Measurements from ENCODE around the gene RINT1. TPM values are rescaled to one million over a fixed set of nuclear protein-coding genes. Genes with fewer than 3 reads are reported as not detected.
A peak's percentile ranks its signal among the peaks of the same experiment; 100 is the strongest.

RINT1 gene
- total and polyA plus RNA-seq, 2 experiments from 2014 or later: 12.6 to 24.1 TPM

DNA sequence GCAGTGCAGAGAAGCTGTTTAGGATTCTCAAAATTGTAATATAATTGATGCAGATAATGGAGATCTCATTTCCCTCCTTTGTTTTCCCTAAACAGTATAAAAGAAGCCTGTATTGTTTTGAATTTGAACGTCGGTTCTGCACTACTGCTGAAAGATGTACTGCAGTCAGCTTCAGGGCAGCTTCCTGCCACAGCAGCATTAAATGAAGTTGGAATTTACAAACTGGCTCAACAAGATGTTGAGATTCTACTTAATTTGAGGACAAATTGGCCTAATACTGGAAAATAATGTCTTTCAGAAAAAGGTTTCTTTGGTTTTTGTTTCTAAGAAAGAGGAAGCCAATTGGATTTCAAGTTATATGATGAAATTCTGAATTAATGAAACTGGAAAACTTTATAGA lies 35.0 kb downstream of the RINT1 start:
- Histone ChIP-seq H3F3A (ENCODE audit: insufficient read depth) (peaks cover 7% of the 10 kb centered on the region), H3K36me3 (ENCODE audit: low read depth) (peaks cover 64% of the 10 kb centered on the region)
- 44 to 63% methylated on average over 2 of the region's 2 CpGs for WGBS, 2 experiments (ENCODE audit: low coverage in 1 of 2, low lambda C conversion rate in 2 of 2, missing lambda C conversion rate in 2 of 2)

DNA sequence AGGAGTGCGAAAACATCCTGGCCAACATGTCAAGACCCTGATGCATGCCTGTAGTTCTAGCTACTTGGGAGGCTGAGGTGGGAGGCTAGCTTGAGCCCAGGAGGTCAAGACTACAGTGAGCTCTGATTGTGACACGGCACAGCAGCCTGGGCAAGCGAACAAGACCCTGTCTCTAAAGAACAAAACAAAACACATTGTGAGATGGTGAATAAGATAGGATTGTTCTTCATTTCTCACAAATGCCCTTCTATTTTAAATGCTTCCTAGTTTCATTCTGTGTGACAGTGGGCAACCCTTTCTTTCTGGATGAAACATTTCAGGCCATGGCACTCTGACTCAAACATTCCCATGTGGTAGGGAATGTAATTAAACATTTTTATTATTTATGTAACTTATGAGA lies 35.8 kb downstream of the RINT1 start:
- no peak for DNase-seq
- H4K20me1 ChIP-seq (ENCODE audit: insufficient read depth): no peaks in the 10 kb centered on the region
- no peaks in the 10 kb centered on the region for H3K4me1 ChIP-seq (ENCODE audit: insufficient read depth)
- H3K36me3 ChIP-seq (ENCODE audit: low read depth): peaks cover 62% of the 10 kb centered on the region
- no peak overlapping the region for H3K4me2 ChIP-seq (ENCODE audit: unreplicated experiment)
- H3K27me3 ChIP-seq (replicated peaks; ENCODE audit: insufficient read depth): no peaks in the 10 kb centered on the region
- no peaks in the 10 kb centered on the region for H3K79me2 ChIP-seq (ENCODE audit: insufficient read depth)
- H2AFZ ChIP-seq: no peak overlapping the region
- in situ Hi-C loops (cut with MboI): no loop called here
- no peak for TF ChIP-seq EZH2 (IDR thresholded peaks at IDR 0.05; ENCODE audit: insufficient read depth, poor library complexity, severe bottlenecking)
- H3K9me2 ChIP-seq (ENCODE audit: insufficient read depth): no peaks in the 10 kb centered on the region
- H3K27ac ChIP-seq: no peak overlapping the region
- H3K4me3 ChIP-seq: no peak overlapping the region
- WGBS, 2 experiments (ENCODE audit: low coverage in 1 of 2, low lambda C conversion rate in 2 of 2, missing lambda C conversion rate in 2 of 2): 96 to 97% methylated on average over 3 of the region's 3 CpGs
- peaks cover 7% of the 10 kb centered on the region for H3F3A ChIP-seq (ENCODE audit: insufficient read depth)
- H3K9me3 ChIP-seq (ENCODE audit: low read depth): no peaks in the 10 kb centered on the region
- no peak overlapping the region for H3K9ac ChIP-seq

More for the DNA sequence above, 35.0 kb downstream of the RINT1 start:
- in situ Hi-C loops (cut with MboI): no loop called here
- Histone ChIP-seq H3K4me2 (ENCODE audit: unreplicated experiment) (no peak overlapping the region), H3K27me3 (replicated peaks; ENCODE audit: insufficient read depth) (no peaks in the 10 kb centered on the region), H3K79me2 (ENCODE audit: insufficient read depth) (no peaks in the 10 kb centered on the region), H3K4me3 (no peak overlapping the region), H3K4me1 (ENCODE audit: insufficient read depth) (no peaks in the 10 kb centered on the region), H4K20me1 (ENCODE audit: insufficient read depth) (no peaks in the 10 kb centered on the region), H2AFZ (no peak overlapping the region), H3K9me2 (ENCODE audit: insufficient read depth) (no peaks in the 10 kb centered on the region), H3K27ac (no peak overlapping the region), H3K9ac (no peak overlapping the region), H3K9me3 (ENCODE audit: low read depth) (no peaks in the 10 kb centered on the region)
- TF ChIP-seq EZH2 (IDR thresholded peaks at IDR 0.05; ENCODE audit: insufficient read depth, poor library complexity, severe bottlenecking) (no peak), EZH2phosphoT487 (IDR thresholded peaks at IDR 0.05; ENCODE audit: insufficient read depth, low read depth) (no peak)
- no peak for DNase-seq

DNA sequence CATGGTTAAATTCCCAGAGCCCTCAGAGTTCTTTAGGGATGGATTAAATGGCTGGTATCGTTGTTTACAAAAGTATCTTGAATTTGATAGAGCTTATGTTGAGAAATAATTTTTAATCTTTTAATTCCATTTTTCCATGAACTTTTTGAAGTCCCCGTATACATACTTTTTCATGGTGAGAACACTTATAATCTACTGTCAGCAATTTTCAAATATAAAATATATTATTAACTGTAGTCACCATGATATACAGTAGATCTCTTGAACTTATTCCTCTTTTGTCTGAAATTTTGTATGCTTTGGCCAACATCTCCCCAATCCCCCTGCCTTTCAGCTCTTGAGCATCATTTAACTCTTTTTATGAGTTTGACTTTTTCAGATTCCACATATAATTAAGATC lies 39.9 kb downstream of the RINT1 start:
- H3K9ac ChIP-seq: no peak overlapping the region
- DNase-seq: no peak
- no peaks in the 10 kb centered on the region for H3K4me1 ChIP-seq (ENCODE audit: insufficient read depth)
- H3K79me2 ChIP-seq (ENCODE audit: insufficient read depth): no peaks in the 10 kb centered on the region
- TF ChIP-seq EZH2 (IDR thresholded peaks at IDR 0.05; ENCODE audit: insufficient read depth, poor library complexity, severe bottlenecking) (no peak), EZH2phosphoT487 (IDR thresholded peaks at IDR 0.05; ENCODE audit: insufficient read depth, low read depth) (no peak)
- no peak overlapping the region for H2AFZ ChIP-seq
- no peak overlapping the region for H3K4me3 ChIP-seq
- no peaks in the 10 kb centered on the region for H3K27me3 ChIP-seq (replicated peaks; ENCODE audit: insufficient read depth)
- H4K20me1 ChIP-seq (ENCODE audit: insufficient read depth): no peaks in the 10 kb centered on the region
- no peaks in the 10 kb centered on the region for H3K9me2 ChIP-seq (ENCODE audit: insufficient read depth)
- H3F3A ChIP-seq (ENCODE audit: insufficient read depth): peaks cover 7% of the 10 kb centered on the region
- H3K4me2 ChIP-seq (ENCODE audit: unreplicated experiment): no peak overlapping the region
- in situ Hi-C loops (cut with MboI): no loop called here
- H3K36me3 ChIP-seq (ENCODE audit: low read depth): peaks cover 26% of the 10 kb centered on the region
- 77 to 80% methylated on average over 2 of the region's 2 CpGs for WGBS, 2 experiments (ENCODE audit: low coverage in 1 of 2, low lambda C conversion rate in 2 of 2, missing lambda C conversion rate in 2 of 2)
- no peaks in the 10 kb centered on the region for H3K9me3 ChIP-seq (ENCODE audit: low read depth)
- H3K27ac ChIP-seq: no peak overlapping the region

DNA sequence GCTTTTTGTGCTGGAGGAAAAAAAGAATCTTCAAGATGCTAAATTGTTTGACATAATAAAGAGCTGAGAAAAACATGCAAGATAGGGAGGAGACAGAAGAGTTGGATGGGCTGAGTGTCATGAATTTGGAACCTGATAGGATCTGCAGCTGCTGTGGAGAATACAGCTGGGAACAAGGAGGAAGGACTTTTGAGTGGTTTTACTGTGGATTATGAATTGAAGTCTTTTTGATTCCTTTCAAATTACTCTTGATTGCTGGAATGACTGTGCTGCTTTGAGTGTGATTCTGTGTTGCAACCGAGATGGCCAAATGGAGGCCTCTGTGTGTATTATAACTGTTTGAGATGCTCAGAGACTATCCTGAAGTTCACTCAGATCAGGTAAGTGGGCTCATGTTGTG lies 45.2 kb downstream of the RINT1 start:
- H3K9me3 ChIP-seq (ENCODE audit: low read depth): no peaks in the 10 kb centered on the region
- H3K4me2 ChIP-seq (ENCODE audit: unreplicated experiment): no peak overlapping the region
- no peaks in the 10 kb centered on the region for H3K27me3 ChIP-seq (replicated peaks; ENCODE audit: insufficient read depth)
- no peak for DNase-seq
- no peaks in the 10 kb centered on the region for H4K20me1 ChIP-seq (ENCODE audit: insufficient read depth)
- H3F3A ChIP-seq (ENCODE audit: insufficient read depth): peaks cover 7% of the 10 kb centered on the region; the same call in 1 of the 2 replicates
- no peaks in the 10 kb centered on the region for H3K9me2 ChIP-seq (ENCODE audit: insufficient read depth)
- 0 out of 2 replicates have a peak, but pooled peaks cover 7% of the 10 kb centered on the region for H3K4me1 ChIP-seq (ENCODE audit: insufficient read depth)
- no peak overlapping the region for H3K27ac ChIP-seq
- in situ Hi-C loops (cut with MboI): no loop called here
- H3K79me2 ChIP-seq (ENCODE audit: insufficient read depth): no peaks in the 10 kb centered on the region
- H3K4me3 ChIP-seq: no peak overlapping the region
- H2AFZ ChIP-seq: no peak overlapping the region
- TF ChIP-seq EZH2 (IDR thresholded peaks at IDR 0.05; ENCODE audit: insufficient read depth, poor library complexity, severe bottlenecking) (no peak), EZH2phosphoT487 (IDR thresholded peaks at IDR 0.05; ENCODE audit: insufficient read depth, low read depth) (no peak)
- H3K9ac ChIP-seq: no peak overlapping the region
- H3K36me3 ChIP-seq (ENCODE audit: low read depth): no peaks in the 10 kb centered on the region
- WGBS, 2 experiments (ENCODE audit: low coverage in 1 of 2, low lambda C conversion rate in 2 of 2, missing lambda C conversion rate in 2 of 2): 94 to 100% methylated on average over 1 of the region's 1 CpG

DNA sequence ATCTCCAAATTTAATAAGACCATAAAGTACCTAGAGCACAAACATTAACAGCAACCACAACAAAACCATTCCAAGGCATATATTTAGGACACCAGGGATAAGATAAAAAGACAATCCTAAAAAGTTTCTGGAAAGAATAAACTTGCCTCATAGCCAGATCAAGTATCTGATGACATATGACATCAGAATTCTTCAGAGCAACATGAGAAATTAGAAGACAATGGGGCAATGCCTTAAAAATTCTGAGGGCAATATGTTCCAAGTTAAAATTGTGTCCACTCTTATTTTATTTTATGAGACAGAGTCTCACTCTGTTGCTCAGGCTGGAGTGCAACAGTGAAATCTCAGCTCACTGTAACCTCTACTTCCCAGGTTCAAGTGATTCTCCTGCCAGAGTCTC lies 46.5 kb downstream of the RINT1 start:
- Histone ChIP-seq H3K4me1 (ENCODE audit: insufficient read depth) (0 out of 2 replicates have a peak, but pooled peaks cover 7% of the 10 kb centered on the region), H4K20me1 (ENCODE audit: insufficient read depth) (no peaks in the 10 kb centered on the region), H3K36me3 (ENCODE audit: low read depth) (no peaks in the 10 kb centered on the region), H2AFZ (no peak overlapping the region), H3K9ac (no peak overlapping the region), H3F3A (ENCODE audit: insufficient read depth) (peaks cover 7% of the 10 kb centered on the region; the same call in 1 of the 2 replicates), H3K27me3 (replicated peaks; ENCODE audit: insufficient read depth) (no peaks in the 10 kb centered on the region), H3K27ac (no peak overlapping the region), H3K9me3 (ENCODE audit: low read depth) (no peaks in the 10 kb centered on the region), H3K79me2 (ENCODE audit: insufficient read depth) (no peaks in the 10 kb centered on the region), H3K4me3 (no peak overlapping the region), H3K4me2 (ENCODE audit: unreplicated experiment) (no peak overlapping the region), H3K9me2 (ENCODE audit: insufficient read depth) (no peaks in the 10 kb centered on the region)
- TF ChIP-seq EZH2phosphoT487 (IDR thresholded peaks at IDR 0.05; ENCODE audit: insufficient read depth, low read depth) (no peak), EZH2 (IDR thresholded peaks at IDR 0.05; ENCODE audit: insufficient read depth, poor library complexity, severe bottlenecking) (no peak)
- peak; percentile 48 for DNase-seq
- in situ Hi-C loops (cut with MboI): no loop called here
